HG03135 (cell line): Measurements from ENCODE around the gene BEND7.
"Not testable (repeated sequence)": the region's sequence is repeated elsewhere in the genome, so short reads cannot be mapped to it uniquely, and the experiment has no call there.

Source experiments
- ATAC-seq: cut with Tn5 transposase; IDR thresholded peaks from one replicate; pipeline ENCODE4 v1.9.1; 2021; ENCODE audit warnings: mild to moderate bottlenecking, moderate library complexity; ENCODE audit not compliant: unreplicated experiment

Gene BEND7

GRCh38 chr10:13483951-13484350 lies 44.9 kb downstream of the BEND7 start:
- no peak for ATAC-seq

GRCh38 chr10:13483073-13483472 lies 45.7 kb downstream of the BEND7 start:
- no peak for ATAC-seq

- ATAC-seq: no peak
Observed at GRCh38 chr10:13481690-13482089, 47.1 kb downstream of the BEND7 start.

DNA sequence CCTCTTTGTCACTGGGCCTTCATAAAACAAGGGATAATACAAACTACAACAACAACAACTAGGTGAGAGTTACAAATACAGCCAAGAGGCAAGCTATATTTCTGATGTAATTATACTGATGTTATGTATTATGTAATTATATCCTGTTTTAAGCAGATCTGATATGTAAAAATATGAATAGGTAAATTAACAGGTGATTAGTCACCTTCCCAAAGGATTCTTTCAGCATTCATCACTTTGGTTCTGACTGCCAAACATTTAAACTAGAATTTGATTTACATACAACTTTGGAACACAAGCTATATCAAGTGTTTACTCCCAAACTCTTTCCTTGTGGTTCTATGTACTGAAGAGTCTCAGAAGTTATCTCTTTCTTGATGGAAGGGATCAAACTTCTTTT lies 53.7 kb downstream of the BEND7 start:
- ATAC-seq: no peak

DNA sequence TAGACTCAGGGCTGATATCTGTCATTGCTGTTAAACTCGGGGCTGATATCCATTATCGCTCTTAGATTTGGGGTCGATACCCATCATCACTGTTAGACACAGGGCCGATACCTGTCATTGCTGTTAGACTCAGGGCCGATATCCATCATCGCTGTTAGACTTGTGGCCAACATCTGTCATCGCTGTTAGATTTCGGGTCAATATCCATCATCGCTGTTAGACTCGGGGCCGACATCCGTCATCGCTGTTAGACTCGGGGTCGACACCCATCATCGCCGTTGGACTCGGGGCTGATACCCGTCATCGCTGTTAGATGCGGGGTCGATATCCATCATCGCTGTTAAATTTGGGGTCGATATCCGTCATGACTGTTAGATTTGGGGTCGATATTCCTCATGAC lies 54.8 kb downstream of the BEND7 start:
- no peak for ATAC-seq

DNA sequence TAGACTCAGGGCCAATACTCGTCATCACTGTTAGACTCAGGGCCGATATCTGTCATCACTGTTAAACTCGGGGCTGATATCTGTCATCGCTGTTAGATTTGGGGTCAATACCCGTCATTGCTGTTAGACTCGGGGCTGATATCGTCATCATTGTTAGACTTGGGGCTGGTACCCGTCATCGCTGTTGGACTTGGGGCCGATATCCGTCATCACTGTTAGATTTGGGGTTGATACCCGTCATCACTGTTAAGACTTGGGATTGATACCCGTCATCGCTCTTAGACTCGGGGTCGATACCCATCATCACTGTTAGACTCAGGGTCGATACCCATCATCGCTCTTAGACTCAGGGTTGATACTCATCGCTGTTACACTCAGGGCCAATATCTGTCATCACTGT lies 56.5 kb downstream of the BEND7 start:
- no peak for ATAC-seq

DNA sequence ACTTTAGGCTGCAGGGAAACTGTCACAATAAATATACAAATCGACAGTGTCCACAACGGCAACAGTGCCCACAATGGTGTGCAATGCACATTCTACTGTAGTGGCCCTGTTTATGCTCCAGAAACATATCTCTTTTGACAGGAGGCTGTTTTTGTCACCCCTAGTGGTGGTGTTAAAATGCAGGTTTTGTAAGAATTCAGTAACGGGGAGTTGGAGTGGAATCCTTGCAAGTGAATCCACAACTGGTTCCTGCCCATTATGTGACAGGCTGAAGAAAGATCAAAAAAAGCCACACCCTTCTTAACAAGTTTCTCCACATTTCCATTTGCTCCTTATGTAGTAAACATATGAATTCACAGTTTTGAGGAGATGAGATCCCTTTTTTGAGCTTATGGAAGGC lies 58.5 kb downstream of the BEND7 start:
- no peak for ATAC-seq

DNA sequence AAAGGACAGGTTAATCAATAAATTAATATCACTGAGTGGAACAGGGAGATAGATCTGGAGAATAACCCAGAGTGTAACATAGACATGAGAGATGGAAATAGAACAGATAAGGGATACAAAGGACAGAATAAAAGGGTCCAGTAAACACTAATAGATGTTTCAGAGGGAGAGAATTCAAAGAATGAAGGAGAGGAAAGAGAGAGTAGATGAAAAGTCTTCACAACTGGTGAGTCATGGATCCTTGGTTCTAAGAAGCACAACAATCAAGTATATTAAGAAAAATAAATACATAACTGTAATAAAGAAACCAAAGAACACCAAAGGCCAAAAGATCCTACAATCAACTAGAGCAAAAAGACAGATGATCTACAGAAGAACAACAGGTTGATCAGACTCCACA lies 66.3 kb downstream of the BEND7 start:
- ATAC-seq: no peak

DNA sequence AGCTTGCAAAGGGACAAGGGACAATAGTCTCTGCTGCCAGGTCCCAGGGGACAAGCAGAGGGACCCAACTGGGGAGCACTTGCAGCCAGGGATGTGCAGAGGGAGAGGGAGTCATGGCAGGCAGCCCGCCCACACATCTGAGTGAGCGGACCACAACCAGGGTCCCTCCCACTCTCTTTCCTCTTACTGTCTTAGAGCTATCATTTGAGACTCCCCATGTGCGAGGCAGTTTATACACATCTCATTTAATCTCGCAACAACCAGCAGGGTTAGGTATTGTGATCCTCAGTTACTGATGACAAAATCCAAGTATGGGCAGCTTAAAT lies 70.2 kb downstream of the BEND7 start:
- ATAC-seq: no peak

DNA sequence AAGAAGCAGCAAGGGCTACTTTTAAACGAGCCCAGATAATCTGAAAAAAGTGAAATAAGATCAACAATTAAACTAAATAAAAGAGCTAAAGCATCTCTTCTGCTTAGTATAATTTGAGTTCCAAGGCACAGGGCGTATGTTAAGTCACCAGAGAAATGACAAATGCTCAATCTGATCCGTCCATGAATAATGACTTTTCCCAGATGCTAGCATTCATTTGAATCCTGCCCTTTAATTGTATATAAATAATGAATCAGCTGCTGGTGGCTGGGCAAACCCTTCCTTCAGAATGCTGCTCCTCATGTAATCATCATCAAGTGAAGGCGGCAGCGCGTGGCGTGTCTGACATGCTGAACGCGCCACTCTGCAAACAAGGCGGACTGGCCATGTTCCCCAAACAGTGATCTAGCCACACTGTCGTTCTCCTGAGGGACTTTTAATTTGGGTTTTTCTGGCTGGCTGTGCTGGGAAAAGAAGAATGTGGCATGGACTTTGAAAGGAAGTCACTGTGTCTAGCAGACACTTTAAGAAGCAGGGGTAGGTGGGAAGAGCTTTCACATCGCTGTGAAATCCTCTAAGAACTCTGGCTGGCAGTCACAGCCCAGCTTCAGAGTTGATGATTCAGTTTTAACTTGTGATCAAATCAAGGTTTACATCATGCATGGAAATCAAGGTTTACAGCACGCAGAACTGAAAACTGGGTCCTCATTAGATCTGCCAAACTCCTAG lies 70.7 kb downstream of the BEND7 start:
- ATAC-seq: no peak

DNA sequence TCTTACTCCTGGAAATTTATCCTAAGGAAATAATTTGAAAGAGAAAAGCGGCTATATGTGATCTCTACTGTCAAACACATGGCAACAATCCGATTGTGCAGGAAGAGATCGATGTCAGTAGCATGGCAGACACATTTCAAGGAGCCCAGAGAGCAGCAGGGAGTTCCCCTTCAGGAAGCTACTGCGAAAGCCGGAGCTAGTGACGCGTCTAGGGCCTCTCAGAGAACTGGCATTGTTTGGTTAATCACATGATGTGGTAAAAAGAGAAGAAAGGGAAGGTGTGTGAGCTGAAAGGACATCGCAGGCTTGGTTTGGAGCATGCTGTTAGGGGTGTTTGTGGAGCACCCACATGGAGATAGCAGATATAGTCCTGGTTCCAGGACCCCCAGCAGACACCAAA lies 74.9 kb downstream of the BEND7 start:
- no peak for ATAC-seq

DNA sequence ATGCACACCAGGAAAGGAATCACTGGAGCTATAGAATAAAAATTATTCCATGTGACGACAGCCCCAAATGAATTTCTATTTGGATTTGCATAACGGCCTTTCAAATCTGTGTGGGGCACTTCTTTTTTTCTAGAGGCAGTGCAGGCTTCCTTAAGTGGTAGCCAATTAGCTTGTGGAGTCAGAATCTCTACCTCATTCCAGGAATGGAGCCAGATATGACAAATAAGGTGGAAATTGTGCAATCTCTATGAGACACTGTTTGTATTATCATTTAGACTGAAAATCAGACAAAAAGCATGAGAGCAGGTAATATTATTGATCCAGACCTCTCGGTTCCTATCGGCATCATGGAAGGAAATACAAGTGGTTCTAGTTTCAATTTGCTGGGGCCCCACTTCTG lies 78.7 kb downstream of the BEND7 start:
- no peak for ATAC-seq

- ATAC-seq: no peak
Observed at GRCh38 chr10:13449296-13449695, 79.5 kb downstream of the BEND7 start.

DNA sequence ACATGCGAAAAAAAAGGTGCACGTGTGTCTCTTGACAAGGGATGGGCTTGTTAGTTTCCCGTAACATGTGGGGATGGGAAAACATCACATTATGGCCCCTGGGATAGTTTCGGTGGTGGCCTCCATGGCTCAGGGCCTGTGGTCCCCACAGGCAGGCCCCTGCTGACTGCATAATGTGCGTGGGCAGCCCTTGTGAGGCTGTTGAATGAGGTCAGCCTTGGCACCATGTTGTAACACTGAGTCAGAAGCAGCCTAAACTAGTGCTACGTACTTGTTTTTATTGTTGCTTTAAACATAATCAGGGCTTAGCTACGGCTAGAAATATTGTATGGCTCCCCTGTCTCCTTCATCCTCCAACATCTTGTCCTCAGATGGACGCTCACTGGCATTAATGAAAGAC lies 80.6 kb downstream of the BEND7 start:
- ATAC-seq: no peak

GRCh38 chr10:13445656-13446400 lies 83.0 kb downstream of the BEND7 start:
- no peak for ATAC-seq

GRCh38 chr10:13441476-13441875 lies 87.3 kb downstream of the BEND7 start:
- ATAC-seq: no peak

DNA sequence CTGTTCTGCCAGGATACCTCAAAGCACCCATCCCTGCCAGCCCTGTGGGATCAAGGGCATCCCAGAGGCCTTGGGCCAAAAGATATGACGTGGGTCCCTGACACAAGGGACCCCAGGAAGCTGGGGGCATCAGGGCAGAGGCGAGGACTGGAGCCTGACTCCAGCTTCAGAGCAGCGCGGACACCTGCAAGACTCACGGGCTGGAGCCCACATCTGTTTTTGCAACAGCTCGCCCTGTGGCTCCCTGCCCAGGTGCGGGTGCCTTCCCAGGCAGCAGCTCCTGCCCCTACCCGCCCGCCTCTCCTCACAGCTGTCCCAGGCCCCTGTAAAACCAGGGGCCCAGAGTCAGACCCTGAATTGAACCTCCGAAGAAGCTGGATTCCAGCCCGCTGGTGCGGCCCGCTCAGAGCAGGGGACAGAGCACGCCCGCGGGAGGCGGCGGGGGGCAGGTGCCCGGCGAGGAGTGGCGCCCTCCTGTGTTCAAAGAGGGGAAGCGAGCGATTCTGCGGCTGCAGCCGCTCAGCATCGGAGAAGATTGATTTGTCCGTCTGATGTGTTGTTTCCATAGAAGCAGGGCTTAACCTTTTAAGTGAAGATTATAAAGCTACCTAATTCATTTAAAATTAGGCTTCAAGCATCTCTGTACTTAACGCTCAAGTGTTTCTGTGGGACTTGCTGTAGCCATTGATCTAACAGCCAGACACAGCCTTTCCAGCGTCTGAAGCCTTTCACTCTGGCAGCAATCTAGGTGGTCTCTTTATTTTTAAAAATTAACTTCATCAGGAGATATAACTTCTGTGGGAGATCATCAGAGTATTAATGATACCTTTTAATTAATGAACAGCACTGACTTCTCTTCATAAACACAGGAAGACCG lies 88.4 kb downstream of the BEND7 start:
- peak; percentile 65 for ATAC-seq

GRCh38 chr10:13439313-13440184 lies 89.3 kb downstream of the BEND7 start:
- ATAC-seq: no peak

- ATAC-seq: no peak
Observed at GRCh38 chr10:13437026-13437555, 91.7 kb downstream of the BEND7 start.

DNA sequence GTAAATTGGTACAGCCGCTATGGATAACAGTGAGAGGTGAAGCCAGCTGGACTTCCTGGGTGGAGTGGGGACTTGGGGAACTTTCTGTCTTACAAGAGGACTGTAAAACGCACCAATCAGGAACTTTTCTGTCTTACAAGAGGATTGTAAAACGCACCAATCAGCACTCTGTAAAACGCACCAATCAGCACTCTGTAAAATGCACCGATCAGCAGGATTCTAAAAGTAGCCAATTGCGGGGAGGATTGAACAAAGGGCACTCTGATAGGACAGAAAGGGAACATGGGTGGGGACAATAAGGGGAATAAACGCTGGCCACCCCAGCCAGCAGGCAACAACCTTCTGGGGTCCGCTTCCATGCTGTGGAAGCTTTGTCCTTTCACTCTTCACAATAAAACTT lies 100.9 kb downstream of the BEND7 start:
- not testable (repeated sequence) for ATAC-seq

- no peak for ATAC-seq
Observed at GRCh38 chr10:13425397-13425796, 103.4 kb downstream of the BEND7 start.
